Endothelial cell of umbilical vein (primary cell): ENCODE data around the gene MITF. TPM values are rescaled to one million over a fixed set of nuclear protein-coding genes. Genes with fewer than 3 reads are reported as not detected.

ENCODE experiments used
- BruUV-seq: library from RNA; stranded (reverse); fragments of 400-500 nt; replicated peaks from 2 replicates; lab custom pipeline; 2021; lab: Mats Ljungman, UMichigan
- CTCF ChIA-PET: fragments of 300-600, 350-600 bp; sonication (Branson Sonifier 250); formaldehyde crosslinking; loops from one replicate; lab custom pipeline; 2021; ENCODE audit warnings: antibody characterized with exemption, inconsistent platforms; lab: Charles Lee
- POLR2A ChIA-PET: fragments of 300-600, 350-600 bp; sonication (Branson Sonifier 250); formaldehyde crosslinking; loops from one replicate; lab custom pipeline; 2021; ENCODE audit warnings: antibody characterized with exemption, inconsistent platforms; lab: Charles Lee
- DNase-seq: peaks from one replicate; pipeline ENCODE4 v3.0.0-alpha.2; 2011; ENCODE audit warnings: low read depth, low spot score
- FAIRE-seq: peaks from 2 replicates; lab custom pipeline; 2011; peaks lifted over from hg19 to GRCh38; lab: Jason Lieb, UNC
- H2AFZ ChIP-seq: 2 replicates; pipeline ENCODE4 v1.6.0; 2012; ENCODE audit warnings: low read depth, low read length, control low read depth, inconsistent platforms
- H3K27ac ChIP-seq: 2 replicates; pipeline ENCODE4 v1.5.1; 2011; ENCODE audit warnings: low read depth, mild to moderate bottlenecking, control low read depth, low read length, moderate library complexity; ENCODE audit not compliant: insufficient read depth
- H3K27me3 ChIP-seq, 2 experiments: 2 replicates each; pipeline versions ENCODE4 v1.6.0 to v1.6.1; 2011; ENCODE audit warnings: low read length in 2 of 2, mixed read lengths in 1 of 2; ENCODE audit not compliant: control insufficient read depth in 2 of 2, insufficient read depth in 2 of 2
- H3K36me3 ChIP-seq, 2 experiments: 2 replicates in 1 of 2; 3 replicates in 1 of 2; pipeline ENCODE4 v1.5.1; 2011; ENCODE audit warnings: low read length in 2 of 2, mild to moderate bottlenecking in 1 of 2, moderate library complexity in 1 of 2; ENCODE audit not compliant: control insufficient read depth in 2 of 2, insufficient read depth in 2 of 2; ENCODE audit errors: extremely low read depth in 1 of 2
- H3K4me1 ChIP-seq: 3 replicates; pipeline ENCODE4 v1.5.1; 2011; ENCODE audit warnings: mild to moderate bottlenecking, low read length; ENCODE audit not compliant: control insufficient read depth, insufficient read depth; ENCODE audit errors: extremely low read depth
- H3K4me2 ChIP-seq: 2 replicates; pipeline ENCODE4 v1.6.1; 2011; ENCODE audit warnings: low read length, control low read depth, mixed read lengths; ENCODE audit not compliant: insufficient read depth
- H3K4me3 ChIP-seq, 3 experiments: fragments of 200-600 bp in 1 of 3; sonication (generic), shearing (Covaris generic) in 1 of 3; replicated peaks in 1 of 3; 2 replicates each; pipeline ENCODE4 v1.5.1; 2011 to 2016; ENCODE audit warnings: control low read depth in 3 of 3, low read length in 3 of 3, mild to moderate bottlenecking in 2 of 3, inconsistent platforms in 1 of 3, low read depth in 1 of 3, moderate library complexity in 1 of 3; ENCODE audit not compliant: insufficient read depth in 1 of 3
- H3K79me2 ChIP-seq: 2 replicates; pipeline ENCODE4 v1.6.0; 2012; ENCODE audit warnings: low read length, inconsistent platforms; ENCODE audit not compliant: control insufficient read depth, insufficient read depth
- H3K9ac ChIP-seq: replicated peaks from 2 replicates; pipeline ENCODE3; 2011; ENCODE audit warnings: low read length, control low read depth; ENCODE audit not compliant: insufficient read depth; ENCODE audit errors: extremely low read depth
- H3K9me1 ChIP-seq: replicated peaks from 3 replicates; pipeline ENCODE4 v1.6.0; 2011; ENCODE audit warnings: mild to moderate bottlenecking, low read length; ENCODE audit not compliant: control insufficient read depth, insufficient read depth; ENCODE audit errors: extremely low read depth
- H3K9me3 ChIP-seq: replicated peaks from 2 replicates; pipeline ENCODE4 v1.5.1; 2012; ENCODE audit warnings: low read length, inconsistent platforms; ENCODE audit not compliant: control insufficient read depth, insufficient read depth
- H4K20me1 ChIP-seq: replicated peaks from 2 replicates; pipeline ENCODE3; 2011; ENCODE audit warnings: mild to moderate bottlenecking, low read length; ENCODE audit not compliant: control insufficient read depth, insufficient read depth; ENCODE audit errors: extremely low read depth
- CTCF ChIP-seq, 2 donors: IDR thresholded peaks; 1 replicate in 1 of 2; 2 replicates in 1 of 2; pipeline ENCODE4 v1.5.1; 2011; ENCODE audit warnings: low read length in 2 of 2, mild to moderate bottlenecking in 2 of 2, moderate library complexity in 2 of 2, control low read depth in 1 of 2, inconsistent platforms in 1 of 2, low read depth in 1 of 2; ENCODE audit not compliant: insufficient read depth in 1 of 2; ENCODE audit errors: extremely low read depth in 1 of 2
- EZH2 ChIP-seq: IDR thresholded peaks from 2 replicates; pipeline ENCODE4 v1.6.1; 2012; ENCODE audit warnings: borderline replicate concordance, low read depth, mild to moderate bottlenecking, moderate library complexity, low read length, inconsistent platforms; ENCODE audit not compliant: severe bottlenecking
- FOS ChIP-seq: IDR thresholded peaks from 2 replicates; pipeline ENCODE4 v1.6.1; 2011; ENCODE audit warnings: mild to moderate bottlenecking, low read length, moderate library complexity, borderline replicate concordance; ENCODE audit not compliant: insufficient read depth
- GATA2 ChIP-seq: IDR thresholded peaks from 2 replicates; pipeline ENCODE4 v1.7.0; 2011; ENCODE audit warnings: low read depth, mild to moderate bottlenecking, moderate library complexity, mixed read lengths, low read length; ENCODE audit not compliant: insufficient read length, insufficient read depth
- JUN ChIP-seq: IDR thresholded peaks from 2 replicates; pipeline ENCODE4 v1.6.1; 2011; ENCODE audit warnings: borderline replicate concordance, low read depth; ENCODE audit not compliant: insufficient read length, insufficient read depth
- MAX ChIP-seq: IDR thresholded peaks from 2 replicates; pipeline ENCODE4 v1.6.1; 2011; ENCODE audit not compliant: insufficient read depth, insufficient read length
- MYC ChIP-seq: IDR thresholded peaks from one replicate; pipeline ENCODE4 v1.6.1; 2011; ENCODE audit warnings: mild to moderate bottlenecking, low read depth, low read length
- POLR2A ChIP-seq: IDR thresholded peaks from 2 replicates; pipeline ENCODE4 v1.6.1; 2012; ENCODE audit warnings: low read depth, mild to moderate bottlenecking, control low read depth, low read length
- POLR2AphosphoS5 ChIP-seq: IDR thresholded peaks from 2 replicates; pipeline ENCODE4 v1.6.1; 2012; ENCODE audit warnings: low read depth, mild to moderate bottlenecking, control low read depth, low read length, moderate library complexity; ENCODE audit not compliant: insufficient read depth
- dilution Hi-C: fragments of 300-500 bp; cut with MboI; formaldehyde crosslinking; loops from one replicate; pipeline ENCODE4 v1.15.0; 2019; ENCODE audit warnings: low sequenced_read_pairs; ENCODE audit not compliant: extremely low pct_ligation_motif_present
- intact Hi-C: fragments of 100-400 bp; cut with micrococcal nuclease; formaldehyde crosslinking; loops from one replicate; pipeline ENCODE4 v1.10.0; 2022
- polyA plus RNA-seq, 4 experiments: library from polyadenylated mRNA; depleted of rRNA in 3 of 4; stranded (reverse) in 3 of 4; unstranded in 1 of 4; fragments of >200 nt; gene quantifications; 2 replicates each; pipeline versions ENCODE4 v1.2.1 to v1.2.3, GENCODE V29; 2011 to 2012; ENCODE audit warnings: missing spikeins in 1 of 4
- total RNA-seq: library from RNA; stranded (reverse); gene quantifications from 2 replicates; pipeline ENCODE4 v1.2.3, GENCODE V29; 2021

The MITF gene
- total and polyA plus RNA-seq, 2 donors (not counting 3 experiments of a cell fraction or from before 2014, with no cell fraction given), result 1.6 to 2.5 TPM

- no peak for TF ChIP-seq MAX
- FAIRE-seq, result no peak
- BruUV-seq, result no TSS peak
These were observed 47.4 kb upstream of the MITF start for GRCh38 chr3:69691860-69692259.

DNA sequence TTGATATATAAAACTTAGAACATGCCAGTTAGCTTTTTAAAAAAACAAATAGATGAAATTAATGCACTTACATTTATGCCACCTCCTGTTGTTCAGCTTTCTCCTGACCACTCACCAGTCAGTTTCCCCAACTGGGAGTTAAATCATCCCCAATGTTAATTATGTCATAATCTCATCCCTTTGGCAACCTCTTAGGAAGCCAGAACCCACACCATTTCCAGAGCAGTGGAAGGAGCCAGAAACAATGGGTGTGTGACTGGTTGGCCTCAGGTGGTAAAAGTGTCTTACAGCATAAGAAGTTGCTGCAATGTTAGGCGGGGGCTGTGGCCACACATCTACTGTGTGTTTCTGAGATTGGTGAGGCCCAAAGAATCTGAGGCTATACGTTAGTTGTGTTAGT, 46.5 kb upstream of the MITF start:
- POLR2A ChIA-PET, result no interaction called here
- no peak for FAIRE-seq

More at GRCh38 chr3:69691860-69692259, 47.4 kb upstream of the MITF start:
- dilution Hi-C loops, result no loop called here
- ChIA-PET POLR2A (interaction anchor here (0.6 kb wide), 2 partner anchors 12 to 30 kb away, joined by 3 read pairs; no protein-coding TSS in a partner anchor), CTCF (interaction anchor here (0.7 to 9.9 kb wide), 21 partner anchors 9 to 259 kb away, joined by 3 to 174 read pairs (median 5); partner anchors contain the start of gene MITF)
- no peak overlapping the region for H2AFZ ChIP-seq
- no peak for DNase-seq
- no peak overlapping the region for H3K4me3 ChIP-seq
- H3K9me1 ChIP-seq, result no peaks in the 10 kb centered on the region
- H3K27ac ChIP-seq, result no peak overlapping the region
- no peak overlapping the region for H3K9ac ChIP-seq
- no peaks in the 10 kb centered on the region for H3K36me3 ChIP-seq
- H3K79me2 ChIP-seq, result no peaks in the 10 kb centered on the region
- H3K4me1 ChIP-seq, result no peaks in the 10 kb centered on the region
- peaks cover 6 to 10% of the 10 kb centered on the region in 2 experiments for H3K27me3 ChIP-seq
- no peaks in the 10 kb centered on the region for H3K9me3 ChIP-seq
- no peaks in the 10 kb centered on the region for H4K20me1 ChIP-seq
- H3K4me2 ChIP-seq, result no peak overlapping the region
- intact Hi-C loops, result loop anchor here (1.0 to 2.0 kb wide), 4 partner anchors 47 to 256 kb away; partner anchors contain the start of gene MITF

More for the DNA sequence above, 46.5 kb upstream of the MITF start:
- Histone ChIP-seq H3K9ac (no peak overlapping the region), H3K27ac (no peak overlapping the region), H3K36me3 (no peaks in the 10 kb centered on the region), H3K4me2 (no peak overlapping the region), H3K27me3 (peaks cover 6 to 10% of the 10 kb centered on the region in 2 experiments), H3K9me1 (no peaks in the 10 kb centered on the region), H2AFZ (no peak overlapping the region), H4K20me1 (no peaks in the 10 kb centered on the region), H3K79me2 (no peaks in the 10 kb centered on the region), H3K4me1 (no peaks in the 10 kb centered on the region), H3K9me3 (no peaks in the 10 kb centered on the region), H3K4me3 (no peak overlapping the region)
- dilution Hi-C loops (no loop called here), intact Hi-C loops (no loop called here)
- no TSS peak for BruUV-seq
- TF ChIP-seq MYC (no peak), JUN (no peak), CTCF (IDR thresholded peaks at IDR 0.05; ENCODE audit: extremely low read depth in 1 of 2, insufficient read depth in 1 of 2, low read depth in 1 of 2, low read length in 2 of 2) (no peak), FOS (no peak), MAX (no peak), GATA2 (no peak), EZH2 (no peak), POLR2AphosphoS5 (no peak), POLR2A (no peak)
- CTCF ChIA-PET, result interaction anchor here (1.1 to 9.9 kb wide), 10 partner anchors 21 to 254 kb away, joined by 3 to 174 read pairs (median 9); partner anchors contain the start of gene MITF
- no peak for DNase-seq
